KBM-7 (cell line): ENCODE data around the gene PARD6G.
"Not testable (repeated sequence)": the region's sequence is repeated elsewhere in the genome, so short reads cannot be mapped to it uniquely, and the experiment has no call there.

Source experiments
- DNase-seq: peaks from one replicate; pipeline ENCODE4 v3.0.0-alpha.2; 2015
- in situ Hi-C: fragments of 300-500 bp; cut with MboI; formaldehyde crosslinking; loops from 2 replicates; pipeline ENCODE4 v1.14.3; 2020; ENCODE audit warnings: low sequenced_read_pairs, low pct_unique_long_range_greater_than_20kb, mixed read lengths

Gene PARD6G

GRCh38 chr18:80244167-80244566, 3.1 kb downstream of the PARD6G start:
- DNase-seq, result no peak
- in situ Hi-C loops, result no loop called here

- in situ Hi-C loops, result no loop called here
- DNase-seq, result no peak
Observed at GRCh38 chr18:80243204-80243603, 4.1 kb downstream of the PARD6G start.

GRCh38 chr18:80241919-80242777, 5.2 kb downstream of the PARD6G start:
- DNase-seq, result no peak
- in situ Hi-C loops, result no loop called here

GRCh38 chr18:80239830-80240229, 7.5 kb downstream of the PARD6G start:
- in situ Hi-C loops, result no loop called here

GRCh38 chr18:80238651-80239260, 8.6 kb downstream of the PARD6G start:
- in situ Hi-C loops, result no loop called here
- no peak for DNase-seq

More at GRCh38 chr18:80239830-80240229, 7.5 kb downstream of the PARD6G start:
- no peak for DNase-seq

GRCh38 chr18:80237519-80237918, 9.8 kb downstream of the PARD6G start:
- DNase-seq, in situ Hi-C loops: not testable (repeated sequence)

- in situ Hi-C loops, result no loop called here
- DNase-seq, result no peak
Observed at GRCh38 chr18:80234398-80234797, 12.9 kb downstream of the PARD6G start.

GRCh38 chr18:80233899-80234298, 13.4 kb downstream of the PARD6G start:
- DNase-seq, result no peak
- in situ Hi-C loops, result no loop called here

GRCh38 chr18:80233201-80233835, 14.0 kb downstream of the PARD6G start:
- in situ Hi-C loops, result no loop called here
- DNase-seq, result no peak

GRCh38 chr18:80232710-80233109, 14.6 kb downstream of the PARD6G start:
- in situ Hi-C loops, result no loop called here
- DNase-seq, result no peak

- DNase-seq, result no peak
- in situ Hi-C loops, result no loop called here
Observed at GRCh38 chr18:80232030-80232429, 15.3 kb downstream of the PARD6G start.

- DNase-seq, result no peak
- in situ Hi-C loops, result no loop called here
Observed at GRCh38 chr18:80231616-80232015, 15.7 kb downstream of the PARD6G start.

- no peak for DNase-seq
- in situ Hi-C loops, result no loop called here
Observed at GRCh38 chr18:80231151-80231550, 16.2 kb downstream of the PARD6G start.

GRCh38 chr18:80229766-80230745, 17.3 kb downstream of the PARD6G start:
- in situ Hi-C loops, result no loop called here
- no peak for DNase-seq

- in situ Hi-C loops, result no loop called here
- no peak for DNase-seq
Observed at GRCh38 chr18:80229363-80229762, 18.0 kb downstream of the PARD6G start.

GRCh38 chr18:80228051-80228848, 19.1 kb downstream of the PARD6G start:
- in situ Hi-C loops, result no loop called here
- DNase-seq, result no peak

GRCh38 chr18:80227472-80227871, 19.8 kb downstream of the PARD6G start:
- no peak for DNase-seq
- in situ Hi-C loops, result no loop called here

GRCh38 chr18:80225685-80226084, 21.6 kb downstream of the PARD6G start:
- no peak for DNase-seq
- in situ Hi-C loops, result no loop called here
